Activated naive CD8-positive, alpha-beta T cell treated with anti-CD3 and anti-CD28 coated beads, Interleukin-2, amount 50 U/mL, for 16 hours (primary cell): ENCODE results near the gene PFKFB3.
"Not testable (repeated sequence)": the region's sequence is repeated elsewhere in the genome, so short reads cannot be mapped to it uniquely, and the experiment has no call there.

Experiments
- DNase-seq: peaks from one replicate; pipeline ENCODE4 v3.0.0-alpha.2; 2020; ENCODE audit warnings: low read depth, low spot score

Gene PFKFB3

GRCh38 chr10:6178581-6178980, 24.2 kb upstream of the PFKFB3 start:
- no peak for DNase-seq

- DNase-seq, result no peak
These were observed 23.7 kb upstream of the PFKFB3 start for GRCh38 chr10:6179078-6179477.

- DNase-seq, result no peak
These were observed 22.1 kb upstream of the PFKFB3 start for GRCh38 chr10:6180480-6181110.

GRCh38 chr10:6181249-6181648, 21.5 kb upstream of the PFKFB3 start:
- DNase-seq, result no peak

GRCh38 chr10:6182454-6183098, 20.2 kb upstream of the PFKFB3 start:
- no peak for DNase-seq

GRCh38 chr10:6185039-6185716, 17.6 kb upstream of the PFKFB3 start:
- no peak for DNase-seq

GRCh38 chr10:6186894-6187256, 15.9 kb upstream of the PFKFB3 start:
- no peak for DNase-seq

GRCh38 chr10:6187278-6187677, 15.5 kb upstream of the PFKFB3 start:
- no peak for DNase-seq

- DNase-seq, result not testable (repeated sequence)
These were observed 12.7 kb upstream of the PFKFB3 start for GRCh38 chr10:6190033-6190432.

- no peak for DNase-seq
These were observed 11.6 kb upstream of the PFKFB3 start for GRCh38 chr10:6191147-6191546.

GRCh38 chr10:6191569-6191968, 11.2 kb upstream of the PFKFB3 start:
- no peak for DNase-seq

GRCh38 chr10:6193342-6193741, 9.4 kb upstream of the PFKFB3 start:
- not testable (repeated sequence) for DNase-seq

- no peak for DNase-seq
These were observed 8.4 kb upstream of the PFKFB3 start for GRCh38 chr10:6194311-6194710.

- DNase-seq, result no peak
These were observed 7.4 kb upstream of the PFKFB3 start for GRCh38 chr10:6195376-6195775.

GRCh38 chr10:6195846-6196245, 6.9 kb upstream of the PFKFB3 start:
- no peak for DNase-seq

- DNase-seq, result not testable (repeated sequence)
These were observed 6.2 kb upstream of the PFKFB3 start for GRCh38 chr10:6196524-6196923.

GRCh38 chr10:6197321-6197720, 5.4 kb upstream of the PFKFB3 start:
- DNase-seq, result no peak

- DNase-seq, result no peak
These were observed 4.6 kb upstream of the PFKFB3 start for GRCh38 chr10:6198171-6198570.

- DNase-seq, result no peak
These were observed 3.5 kb upstream of the PFKFB3 start for GRCh38 chr10:6199131-6199733.

GRCh38 chr10:6200440-6200733, 2.3 kb upstream of the PFKFB3 start:
- no peak for DNase-seq

GRCh38 chr10:6200734-6201515, 1.8 kb upstream of the PFKFB3 start:
- DNase-seq, result no peak

GRCh38 chr10:6201516-6201975, 1.2 kb upstream of the PFKFB3 start:
- peak; percentile 46 for DNase-seq
